Mesodermal cell (in vitro differentiated cells): ENCODE measurements around the gene CSAG2.
"Not testable (repeated sequence)": the region's sequence is repeated elsewhere in the genome, so short reads cannot be mapped to it uniquely, and the experiment has no call there.

ENCODE experiments used
- H3K27ac ChIP-seq: 2 replicates; pipeline ENCODE4 v1.7.0; 2013; ENCODE audit warnings: mild to moderate bottlenecking, low read depth, low read length, moderate library complexity; ENCODE audit not compliant: severe bottlenecking
- H3K36me3 ChIP-seq: 2 replicates; pipeline ENCODE4 v1.7.1; 2013; ENCODE audit warnings: mild to moderate bottlenecking, low read length, moderate library complexity; ENCODE audit not compliant: control insufficient read depth, insufficient read depth
- H3K4me1 ChIP-seq: one replicate; pipeline ENCODE4 v1.7.1; 2013; ENCODE audit warnings: mild to moderate bottlenecking, low read length; ENCODE audit not compliant: insufficient read depth, control insufficient read depth, poor library complexity, severe bottlenecking
- H3K4me3 ChIP-seq: 2 replicates; pipeline ENCODE4 v1.7.0; 2013; ENCODE audit warnings: low read length, control low read depth, mild to moderate bottlenecking; ENCODE audit not compliant: insufficient read depth, poor library complexity, severe bottlenecking; ENCODE audit errors: extremely low read depth
- H3K9me3 ChIP-seq: 2 replicates; pipeline ENCODE4 v1.7.1; 2013; ENCODE audit warnings: mild to moderate bottlenecking, low read length, moderate library complexity; ENCODE audit not compliant: control insufficient read depth
- WGBS, 2 experiments: methylation state at CpG; one replicate each; pipeline ENCODE4 v1.1.5; 2013; ENCODE audit warnings: missing lambda C conversion rate in 2 of 2; ENCODE audit not compliant: insufficient coverage in 2 of 2; 5-methylcytosine and 5-hydroxymethylcytosine counted together

Gene CSAG2

DNA sequence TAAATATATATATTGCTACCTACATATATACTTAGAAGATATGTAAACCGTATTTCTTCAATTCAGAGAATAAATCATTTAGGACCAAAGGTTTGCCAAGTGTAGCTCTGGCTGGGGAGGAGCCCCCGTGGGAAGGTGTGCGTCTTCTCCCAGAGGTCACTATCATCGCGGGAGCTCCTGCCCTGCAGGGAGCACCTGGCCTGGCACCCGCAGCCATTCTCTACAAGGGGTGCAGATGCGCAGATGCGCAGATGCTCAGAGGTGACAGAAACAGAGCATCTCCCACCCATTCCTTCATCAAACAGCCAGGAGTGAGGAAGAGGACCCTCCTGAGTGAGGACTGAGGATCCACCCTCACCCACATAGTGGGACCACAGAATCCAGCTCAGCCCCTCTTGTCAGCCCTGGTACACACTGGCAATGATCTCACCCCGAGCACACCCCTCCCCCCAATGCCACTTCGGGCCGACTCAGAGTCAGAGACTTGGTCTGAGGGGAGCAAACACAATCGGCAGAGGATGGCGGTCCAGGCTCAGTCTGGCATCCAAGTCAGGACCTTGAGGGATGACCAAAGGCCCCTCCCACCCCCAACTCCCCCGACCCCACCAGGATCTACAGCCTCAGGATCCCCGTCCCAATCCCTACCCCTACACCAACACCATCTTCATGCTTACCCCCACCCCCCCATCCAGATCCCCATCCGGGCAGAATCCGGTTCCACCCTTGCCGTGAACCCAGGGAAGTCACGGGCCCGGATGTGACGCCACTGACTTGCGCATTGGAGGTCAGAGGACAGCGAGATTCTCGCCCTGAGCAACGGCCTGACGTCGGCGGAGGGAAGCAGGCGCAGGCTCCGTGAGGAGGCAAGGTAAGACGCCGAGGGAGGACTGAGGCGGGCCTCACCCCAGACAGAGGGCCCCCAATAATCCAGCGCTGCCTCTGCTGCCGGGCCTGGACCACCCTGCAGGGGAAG is 5.0 kb upstream of the CSAG2 start, which contains the start of gene MAGEA2B:
Gene MAGEA2B (plus strand): TSS at position 814 of the 973 bp plus-strand sequence. CDS start 2,479 bp downstream, outside the sequence.
- not testable (repeated sequence) for H3K4me1 ChIP-seq, H3K4me3 ChIP-seq, H3K9me3 ChIP-seq, H3K27ac ChIP-seq, H3K36me3 ChIP-seq
- no CpG with 5 or more reads among the region's 35 CpGs for WGBS, 2 experiments

- not testable (repeated sequence) for H3K4me3 ChIP-seq, H3K36me3 ChIP-seq, H3K4me1 ChIP-seq, H3K27ac ChIP-seq, H3K9me3 ChIP-seq
- WGBS, 2 experiments: no CpG with 5 or more reads among the region's 5 CpGs
Measured at GRCh38 chrX:152713195-152713594, 4.1 kb upstream of the CSAG2 start.

DNA sequence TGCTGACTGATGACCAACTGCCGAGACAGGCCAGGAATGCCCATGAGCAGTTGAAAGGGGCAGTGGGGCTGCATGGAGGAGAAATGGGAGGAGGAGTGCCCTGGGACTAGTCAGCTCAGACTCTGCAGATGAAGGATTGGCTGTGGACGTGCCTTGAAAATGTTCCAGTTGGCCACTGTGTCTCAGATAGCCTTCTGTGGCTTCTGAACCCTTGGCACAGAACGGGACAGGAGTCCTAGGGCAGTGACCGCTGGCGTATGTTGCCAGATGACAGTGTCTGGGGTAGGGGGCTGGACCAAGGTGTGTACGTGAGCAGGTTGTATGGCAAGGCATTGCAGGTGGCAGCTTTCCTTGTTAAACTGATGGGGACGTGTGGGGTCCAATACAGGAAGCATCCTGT is 2.6 kb downstream of the CSAG2 start:
- 55 to 81% methylated on average over 2 of the region's 7 CpGs for WGBS, 2 experiments

DNA sequence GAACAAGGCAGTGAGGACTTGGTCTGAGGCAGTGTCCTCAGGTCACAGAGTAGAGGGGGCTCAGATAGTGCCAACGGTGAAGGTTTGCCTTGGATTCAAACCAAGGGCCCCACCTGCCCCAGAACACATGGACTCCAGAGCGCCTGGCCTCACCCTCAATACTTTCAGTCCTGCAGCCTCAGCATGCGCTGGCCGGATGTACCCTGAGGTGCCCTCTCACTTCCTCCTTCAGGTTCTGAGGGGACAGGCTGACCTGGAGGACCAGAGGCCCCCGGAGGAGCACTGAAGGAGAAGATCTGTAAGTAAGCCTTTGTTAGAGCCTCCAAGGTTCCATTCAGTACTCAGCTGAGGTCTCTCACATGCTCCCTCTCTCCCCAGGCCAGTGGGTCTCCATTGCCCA is 8.7 kb downstream of the CSAG2 start:
- H3K27ac ChIP-seq, H3K9me3 ChIP-seq, H3K36me3 ChIP-seq, H3K4me1 ChIP-seq, H3K4me3 ChIP-seq: not testable (repeated sequence)
- 100% methylated on average over 2 of the region's 5 CpGs; no CpG with 5 or more reads in 1 of the 2 experiments for WGBS, 2 experiments

More for the DNA sequence above, 2.6 kb downstream of the CSAG2 start:
- H3K9me3 ChIP-seq, H3K4me1 ChIP-seq, H3K36me3 ChIP-seq, H3K4me3 ChIP-seq, H3K27ac ChIP-seq: not testable (repeated sequence)

DNA sequence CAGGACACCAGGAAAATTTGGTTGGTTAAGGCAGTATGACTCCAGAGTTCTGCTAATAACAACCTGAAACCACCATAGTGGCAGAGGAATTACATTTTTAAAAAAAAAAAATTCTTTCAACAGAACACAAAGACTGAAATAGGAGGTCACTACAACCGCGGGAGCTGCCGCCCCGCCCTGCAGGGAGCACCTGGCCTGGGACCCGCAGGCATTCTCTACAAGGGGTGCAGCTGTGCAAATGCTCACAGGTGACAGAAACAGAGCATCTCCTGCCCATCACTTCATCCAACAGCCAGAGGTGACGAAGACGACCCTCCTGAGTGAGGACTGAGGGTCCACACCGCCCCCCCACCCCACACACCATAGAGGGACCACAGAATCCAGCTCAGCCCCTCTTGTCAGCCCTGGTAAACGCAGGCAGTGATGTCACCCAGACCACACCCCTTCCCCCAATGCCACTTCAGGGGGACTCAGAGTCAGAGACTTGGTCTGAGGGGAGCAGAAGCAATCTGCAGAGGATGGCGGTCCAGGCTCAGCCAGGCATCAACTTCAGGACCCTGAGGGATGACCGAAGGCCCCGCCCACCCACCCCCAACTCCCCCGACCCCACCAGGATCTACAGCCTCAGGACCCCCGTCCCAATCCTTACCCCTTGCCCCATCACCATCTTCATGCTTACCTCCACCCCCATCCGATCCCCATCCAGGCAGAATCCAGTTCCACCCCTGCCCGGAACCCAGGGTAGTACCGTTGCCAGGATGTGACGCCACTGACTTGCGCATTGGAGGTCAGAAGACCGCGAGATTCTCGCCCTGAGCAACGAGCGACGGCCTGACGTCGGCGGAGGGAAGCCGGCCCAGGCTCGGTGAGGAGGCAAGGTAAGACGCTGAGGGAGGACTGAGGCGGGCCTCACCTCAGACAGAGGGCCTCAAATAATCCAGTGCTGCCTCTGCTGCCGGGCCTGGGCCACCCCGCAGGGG is 10.8 kb downstream of the CSAG2 start, which contains the start of gene MAGEA3:
Gene MAGEA3 (plus strand): TSS at position 843 of the 980 bp plus-strand sequence. CDS start 2,039 bp downstream, outside the sequence.
- not testable (repeated sequence) for H3K36me3 ChIP-seq, H3K27ac ChIP-seq, H3K4me1 ChIP-seq, H3K4me3 ChIP-seq, H3K9me3 ChIP-seq
- no CpG with 5 or more reads among the region's 34 CpGs for WGBS, 2 experiments

DNA sequence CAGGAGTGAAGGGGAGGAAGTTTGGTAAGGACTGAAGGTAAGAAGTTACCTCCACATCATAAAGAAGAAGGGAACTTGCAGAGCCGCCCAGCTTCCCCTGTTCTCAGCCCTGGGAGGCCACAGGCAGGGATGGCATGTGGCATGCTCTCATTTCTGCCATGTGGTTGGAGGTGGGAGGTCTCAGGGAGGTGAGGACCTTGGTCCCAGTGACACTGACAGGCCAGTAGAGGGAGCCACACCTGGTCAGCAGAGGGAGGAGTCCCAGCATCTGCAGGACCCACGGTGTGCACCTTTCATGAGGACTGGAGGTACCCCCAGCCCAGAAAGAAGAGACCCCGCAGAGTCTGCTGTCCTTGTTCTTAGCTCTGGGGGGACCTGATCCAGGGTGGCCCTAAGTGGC is 28.1 kb downstream of the CSAG2 start:
- H3K36me3 ChIP-seq, H3K9me3 ChIP-seq, H3K4me3 ChIP-seq, H3K4me1 ChIP-seq, H3K27ac ChIP-seq: not testable (repeated sequence)
- WGBS, 2 experiments: no CpG with 5 or more reads among the region's 3 CpGs

DNA sequence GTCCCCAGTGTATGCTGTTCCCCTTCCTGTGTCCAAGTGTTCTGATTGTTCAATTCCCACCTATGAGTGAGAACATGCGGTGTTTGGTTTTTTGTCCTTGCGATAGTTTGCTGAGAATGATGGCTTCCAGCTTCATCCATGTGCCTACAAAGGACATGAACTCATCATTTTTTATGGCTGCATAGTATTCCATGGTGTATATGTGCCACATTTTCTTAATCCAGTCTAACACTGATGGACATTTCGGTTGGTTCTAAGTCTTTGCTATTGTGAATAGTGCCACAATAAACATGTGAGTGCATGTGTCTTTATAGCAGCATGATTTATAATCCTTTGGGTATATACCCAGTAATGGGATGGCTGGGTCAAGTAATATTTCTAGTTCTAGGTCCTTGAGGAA is 34.4 kb downstream of the CSAG2 start:
- H3K4me1 ChIP-seq, H3K36me3 ChIP-seq, H3K9me3 ChIP-seq, H3K4me3 ChIP-seq, H3K27ac ChIP-seq: not testable (repeated sequence)
- WGBS, 2 experiments: no CpG with 5 or more reads among the region's 3 CpGs

GRCh38 chrX:152674135-152674534 is 34.9 kb downstream of the CSAG2 start:
- no CpG with 5 or more reads among the region's 2 CpGs for WGBS, 2 experiments
- H3K9me3 ChIP-seq: no peaks in the 10 kb centered on the region
- no peaks in the 10 kb centered on the region for H3K4me1 ChIP-seq
- no peak overlapping the region for H3K4me3 ChIP-seq
- H3K36me3 ChIP-seq: no peaks in the 10 kb centered on the region
- no peak overlapping the region for H3K27ac ChIP-seq

- Histone ChIP-seq H3K36me3 (no peaks in the 10 kb centered on the region), H3K4me3 (no peak overlapping the region), H3K27ac (no peak overlapping the region), H3K4me1 (no peaks in the 10 kb centered on the region), H3K9me3 (peaks cover 3% of the 10 kb centered on the region)
- WGBS, 2 experiments: no CpG with 5 or more reads among the region's 4 CpGs
Measured at GRCh38 chrX:152663086-152663485, 46.0 kb downstream of the CSAG2 start.

DNA sequence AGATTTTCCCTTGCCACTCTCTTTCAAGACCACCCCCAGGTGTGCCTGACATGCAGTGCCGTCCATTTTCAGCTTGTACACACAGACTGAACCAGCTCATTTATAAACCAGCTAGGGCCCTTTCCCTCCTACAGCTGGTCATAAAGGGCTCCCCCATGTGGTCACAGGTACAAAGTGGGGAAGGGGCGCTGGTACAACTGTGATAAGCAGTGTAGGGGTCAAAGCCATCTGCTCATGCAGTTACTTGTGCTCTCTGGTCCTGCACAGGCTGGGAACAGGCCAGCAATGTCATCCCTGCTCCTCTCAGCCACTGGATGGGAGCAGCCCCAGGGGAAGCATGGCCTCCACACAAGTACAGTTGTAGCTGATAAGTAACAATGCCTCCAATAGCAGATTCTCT is 50.8 kb downstream of the CSAG2 start:
- H3K27ac ChIP-seq: no peak overlapping the region
- no peak overlapping the region for H3K4me3 ChIP-seq
- H3K36me3 ChIP-seq: no peaks in the 10 kb centered on the region
- H3K4me1 ChIP-seq: no peaks in the 10 kb centered on the region
- H3K9me3 ChIP-seq: no peaks in the 10 kb centered on the region
- WGBS, 2 experiments: no CpG with 5 or more reads among the region's 2 CpGs
